WTC11 (cell line): ENCODE measurements around the gene CEBPB. TPM values are rescaled to one million over a fixed set of nuclear protein-coding genes. Genes with fewer than 3 reads are reported as not detected.

Source experiments
- ATAC-seq: fragments of 200-7000 bp; cut with Tn5 transposase; 2 replicates; pipeline ENCODE4 v1.10.0; 2021; ENCODE audit warnings: mild to moderate bottlenecking, moderate library complexity
- CTCF ChIA-PET: fragments of 300-600 bp; sonication (Branson Sonifier 250); formaldehyde crosslinking; loops from one replicate; lab custom pipeline; 2021; ENCODE audit warnings: antibody characterized with exemption; lab: Charles Lee
- POLR2A ChIA-PET: fragments of 350-600 bp; sonication (Branson Sonifier 250); formaldehyde crosslinking; loops from one replicate; lab custom pipeline; 2021; ENCODE audit warnings: antibody characterized with exemption; lab: Charles Lee
- DNase-seq: peaks from one replicate; pipeline ENCODE4 v3.0.0; 2021; ENCODE audit warnings: low spot score
- H3K27ac Mint-ChIP-seq: 2 replicates; pipeline ENCODE4 v1.8.0; 2021; ENCODE audit warnings: mixed read lengths
- H3K27me3 Mint-ChIP-seq: 2 replicates; pipeline ENCODE4 v1.8.0; 2021; ENCODE audit warnings: low read depth, mild to moderate bottlenecking, moderate library complexity, mixed read lengths
- H3K36me3 Mint-ChIP-seq: 2 replicates; pipeline ENCODE4 v1.8.0; 2021; ENCODE audit warnings: mixed read lengths
- H3K4me1 Mint-ChIP-seq: 2 replicates; pipeline ENCODE4 v1.8.0; 2022; ENCODE audit warnings: mixed read lengths
- H3K4me3 Mint-ChIP-seq: 2 replicates; pipeline ENCODE4 v1.8.0; 2021; ENCODE audit warnings: mild to moderate bottlenecking, moderate library complexity, mixed read lengths
- H3K9me3 Mint-ChIP-seq: 2 replicates; pipeline ENCODE4 v1.8.0; 2021; ENCODE audit warnings: mixed read lengths
- ATF6 ChIP-seq: sonication (generic); formaldehyde crosslinking; IDR thresholded peaks from 2 replicates; pipeline ENCODE4 v1.8.1; 2023; ENCODE audit warnings: mild to moderate bottlenecking, missing genetic modification reagents
- CREB1 ChIP-seq: sonication (generic); formaldehyde crosslinking; IDR thresholded peaks from 2 replicates; pipeline ENCODE4 v1.8.0; 2023; ENCODE audit warnings: mild to moderate bottlenecking, missing genetic modification reagents
- E2F4 ChIP-seq: sonication (generic); formaldehyde crosslinking; IDR thresholded peaks from 2 replicates; pipeline ENCODE4 v1.8.1; 2022; ENCODE audit warnings: low read depth, mild to moderate bottlenecking, moderate library complexity, missing genetic modification reagents, borderline replicate concordance
- FOXP1 ChIP-seq: sonication (generic); formaldehyde crosslinking; IDR thresholded peaks from 2 replicates; pipeline ENCODE4 v1.8.0; 2022; ENCODE audit warnings: missing genetic modification reagents, mild to moderate bottlenecking, moderate library complexity, borderline replicate concordance
- GTF2I ChIP-seq: fragments of 250-450 bp; sonication (Bioruptor Pico); conservative IDR thresholded peaks from 2 replicates; pipeline ENCODE4 v1.4.0; 2021; ENCODE audit warnings: mild to moderate bottlenecking
- NFATC4 ChIP-seq: fragments of 250-450 bp; sonication (Bioruptor Pico); IDR thresholded peaks from 2 replicates; pipeline ENCODE4 v1.9.0; 2021; ENCODE audit warnings: mild to moderate bottlenecking
- NFYB ChIP-seq: sonication (generic); formaldehyde crosslinking; conservative IDR thresholded peaks from 2 replicates; pipeline ENCODE4 v1.8.0; 2022; ENCODE audit warnings: low read depth, missing genetic modification reagents
- TEAD1 ChIP-seq: sonication (generic); formaldehyde crosslinking; IDR thresholded peaks from 2 replicates; pipeline ENCODE4 v1.8.0; 2022; ENCODE audit warnings: mild to moderate bottlenecking, missing genetic modification reagents
- TP53 ChIP-seq: sonication (generic); formaldehyde crosslinking; IDR thresholded peaks from 2 replicates; pipeline ENCODE4 v1.8.1; 2023; ENCODE audit warnings: mild to moderate bottlenecking, missing genetic modification reagents
- ZNF317 ChIP-seq: sonication (generic); formaldehyde crosslinking; IDR thresholded peaks from 2 replicates; pipeline ENCODE4 v1.8.1; 2023; ENCODE audit warnings: low read depth, mild to moderate bottlenecking, moderate library complexity, missing genetic modification reagents, borderline replicate concordance
- ZSCAN18 ChIP-seq: fragments of 250-450 bp; sonication (Bioruptor Pico); IDR thresholded peaks from 2 replicates; pipeline ENCODE4 v2.1.2; 2022; ENCODE audit warnings: mild to moderate bottlenecking, moderate library complexity
- total RNA-seq: library from RNA; stranded (reverse); gene quantifications from 3 replicates; pipeline ENCODE4 v1.2.3, GENCODE V29; 2021

The CEBPB gene
- total RNA-seq, 1 experiment from 2014 or later = 29.1 TPM

- ChIA-PET CTCF (interaction anchor here (0.6 to 2.1 kb wide), 7 partner anchors 22 to 476 kb away, joined by 3 to 10 read pairs (median 6); no protein-coding TSS in a partner anchor), POLR2A (no interaction called here)
- peaks cover 21% of the 10 kb centered on the region for H3K36me3 Mint-ChIP-seq
- no peak overlapping the region for H3K4me3 Mint-ChIP-seq
- H3K4me1 Mint-ChIP-seq = peaks cover 68% of the 10 kb centered on the region
- H3K9me3 Mint-ChIP-seq = no peaks in the 10 kb centered on the region
- DNase-seq (no peak), ATAC-seq (peak; percentile 62)
- peak overlapping the region; percentile 93 for H3K27ac Mint-ChIP-seq
- H3K27me3 Mint-ChIP-seq = no peaks in the 10 kb centered on the region
- TF ChIP-seq TP53 (CRISPR knock-in tag) = no peak
- no peak for TF ChIP-seq FOXP1 (CRISPR knock-in tag)
- no peak for TF ChIP-seq CREB1 (CRISPR knock-in tag)
- TF ChIP-seq NFYB = no peak
- no peak for TF ChIP-seq ZSCAN18 (CRISPR knock-in tag)
- no peak for TF ChIP-seq ZNF317 (CRISPR knock-in tag)
Measured at GRCh38 chr20:50146732-50147662, 43.6 kb upstream of the CEBPB start.

GRCh38 chr20:50149481-50150254 is 41.0 kb upstream of the CEBPB start:
- no peak for ATAC-seq
- TF ChIP-seq GTF2I (CRISPR knock-in tag) = no peak
- TF ChIP-seq ZSCAN18 (CRISPR knock-in tag) = no peak
- no peak for TF ChIP-seq TEAD1 (CRISPR knock-in tag)
- no peak for TF ChIP-seq NFATC4 (CRISPR knock-in tag)
- no peak for TF ChIP-seq ATF6 (CRISPR knock-in tag)
- no peak for TF ChIP-seq TP53 (CRISPR knock-in tag)
- TF ChIP-seq E2F4 (CRISPR knock-in tag) = no peak
- DNase-seq = no peak
- H3K4me3 Mint-ChIP-seq = no peak overlapping the region
- H3K36me3 Mint-ChIP-seq = peaks cover 12% of the 10 kb centered on the region
- no peaks in the 10 kb centered on the region for H3K9me3 Mint-ChIP-seq
- POLR2A ChIA-PET = no interaction called here
- peaks cover 8% of the 10 kb centered on the region for H3K27me3 Mint-ChIP-seq
- CTCF ChIA-PET = interaction anchor here (0.6 to 1.2 kb wide), 3 partner anchors 23 to 29 kb away, joined by 3 to 5 read pairs (median 5); no protein-coding TSS in a partner anchor
- H3K27ac Mint-ChIP-seq = no peak overlapping the region; the same call in 1 of the 2 replicates
- H3K4me1 Mint-ChIP-seq = peaks cover 66% of the 10 kb centered on the region
